ENCODE results near the gene SLC2A13.

Gene SLC2A13

GRCh38 chr12:39959467-39959866 is 146.4 kb downstream of the SLC2A13 start:
- H3K4me1 ChIP-seq (ENCODE audit: control insufficient read depth in 1 of 2, insufficient read depth in 2 of 2, low read length in 2 of 2), result no peaks in the 10 kb centered on the region
- H4K8ac ChIP-seq (ENCODE audit: low read depth, low read length), result no peak overlapping the region
- no peak overlapping the region for H3K9ac ChIP-seq (ENCODE audit: low read length)
- no peak overlapping the region for H3K23ac ChIP-seq (ENCODE audit: low read length)
- H4K91ac ChIP-seq (ENCODE audit: low read depth, low read length), result no peak overlapping the region
- DNase-seq, result no peak
- no peaks in the 10 kb centered on the region for H3K79me1 ChIP-seq (ENCODE audit: low read length)
- H3K4ac ChIP-seq (ENCODE audit: low read depth, low read length), result no peak overlapping the region
- H4K12ac ChIP-seq (ENCODE audit: low read depth, low read length), result no peak overlapping the region
- H2BK120ac ChIP-seq (ENCODE audit: insufficient read depth, low read length, poor library complexity), result no peak overlapping the region
- no peak overlapping the region for H2BK12ac ChIP-seq (ENCODE audit: low read length)
- H2BK5ac ChIP-seq (ENCODE audit: low read depth, low read length, poor library complexity), result no peak overlapping the region
- no peak overlapping the region for H3K27ac ChIP-seq (ENCODE audit: low read depth, low read length)
- H3K27me3 ChIP-seq (ENCODE audit: insufficient read depth, low read length), result no peaks in the 10 kb centered on the region
- no peaks in the 10 kb centered on the region for H3K79me2 ChIP-seq (ENCODE audit: control insufficient read depth, insufficient read depth, low read length, poor library complexity)
- H2AK5ac ChIP-seq (ENCODE audit: low read length), result no peak overlapping the region
- no CpG with 5 or more reads among the region's 2 CpGs for WGBS (ENCODE audit: extremely low coverage, insufficient coverage, insufficient read length)
- no peak overlapping the region for H3K14ac ChIP-seq (ENCODE audit: low read length)
- no peaks in the 10 kb centered on the region for H3K9me3 ChIP-seq (ENCODE audit: insufficient read depth, low read depth, low read length)
- no peak overlapping the region for H2AFZ ChIP-seq (ENCODE audit: insufficient read depth, low read length, poor library complexity)
- H3K4me3 ChIP-seq (ENCODE audit: low read depth, low read length), result no peak overlapping the region
- no peaks in the 10 kb centered on the region for H3K36me3 ChIP-seq (ENCODE audit: control insufficient read depth in 1 of 2, insufficient read depth in 2 of 2, low read length in 2 of 2)
- no peak overlapping the region for H3K4me2 ChIP-seq (ENCODE audit: low read length)
- H3K18ac ChIP-seq (ENCODE audit: low read length), result no peak overlapping the region

- no peak overlapping the region for H2AK5ac ChIP-seq (ENCODE audit: low read length)
- no peak overlapping the region for H4K8ac ChIP-seq (ENCODE audit: low read depth, low read length)
- H2BK5ac ChIP-seq (ENCODE audit: low read depth, low read length, poor library complexity), result no peak overlapping the region
- no peak overlapping the region for H3K18ac ChIP-seq (ENCODE audit: low read length)
- H3K4me3 ChIP-seq (ENCODE audit: low read depth, low read length), result no peak overlapping the region
- H2AFZ ChIP-seq (ENCODE audit: insufficient read depth, low read length, poor library complexity), result no peak overlapping the region
- H3K4me2 ChIP-seq (ENCODE audit: low read length), result no peak overlapping the region
- WGBS (ENCODE audit: extremely low coverage, insufficient coverage, insufficient read length), result no CpG with 5 or more reads among the region's 2 CpGs
- H3K4ac ChIP-seq (ENCODE audit: low read depth, low read length), result no peak overlapping the region
- no peak overlapping the region for H2BK120ac ChIP-seq (ENCODE audit: insufficient read depth, low read length, poor library complexity)
- H3K23ac ChIP-seq (ENCODE audit: low read length), result no peak overlapping the region
- H3K27me3 ChIP-seq (ENCODE audit: insufficient read depth, low read length), result no peaks in the 10 kb centered on the region
- no peak for DNase-seq
- no peaks in the 10 kb centered on the region for H3K79me2 ChIP-seq (ENCODE audit: control insufficient read depth, insufficient read depth, low read length, poor library complexity)
- H3K79me1 ChIP-seq (ENCODE audit: low read length), result no peaks in the 10 kb centered on the region
- H4K91ac ChIP-seq (ENCODE audit: low read depth, low read length), result no peak overlapping the region
- no peak overlapping the region for H3K14ac ChIP-seq (ENCODE audit: low read length)
- H3K9ac ChIP-seq (ENCODE audit: low read length), result no peak overlapping the region
- no peak overlapping the region for H3K27ac ChIP-seq (ENCODE audit: low read depth, low read length)
- no peak overlapping the region for H2BK12ac ChIP-seq (ENCODE audit: low read length)
- no peak overlapping the region for H4K12ac ChIP-seq (ENCODE audit: low read depth, low read length)
- no peaks in the 10 kb centered on the region for H3K36me3 ChIP-seq (ENCODE audit: control insufficient read depth in 1 of 2, insufficient read depth in 2 of 2, low read length in 2 of 2)
- H3K4me1 ChIP-seq (ENCODE audit: control insufficient read depth in 1 of 2, insufficient read depth in 2 of 2, low read length in 2 of 2), result no peaks in the 10 kb centered on the region
- no peaks in the 10 kb centered on the region for H3K9me3 ChIP-seq (ENCODE audit: insufficient read depth, low read depth, low read length)
These were observed 146.8 kb downstream of the SLC2A13 start for GRCh38 chr12:39959031-39959430.

GRCh38 chr12:39958377-39958776 is 147.5 kb downstream of the SLC2A13 start:
- Histone ChIP-seq H3K4me3 (ENCODE audit: low read depth, low read length) (no peak overlapping the region), H3K4me2 (ENCODE audit: low read length) (no peak overlapping the region), H2BK120ac (ENCODE audit: insufficient read depth, low read length, poor library complexity) (no peak overlapping the region), H3K9me3 (ENCODE audit: insufficient read depth, low read depth, low read length) (no peaks in the 10 kb centered on the region), H3K27me3 (ENCODE audit: insufficient read depth, low read length) (no peaks in the 10 kb centered on the region), H3K79me2 (ENCODE audit: control insufficient read depth, insufficient read depth, low read length, poor library complexity) (no peaks in the 10 kb centered on the region), H3K14ac (ENCODE audit: low read length) (no peak overlapping the region), H3K4me1 (ENCODE audit: control insufficient read depth in 1 of 2, insufficient read depth in 2 of 2, low read length in 2 of 2) (no peaks in the 10 kb centered on the region), H3K36me3 (ENCODE audit: control insufficient read depth in 1 of 2, insufficient read depth in 2 of 2, low read length in 2 of 2) (no peaks in the 10 kb centered on the region), H2AK5ac (ENCODE audit: low read length) (no peak overlapping the region), H4K91ac (ENCODE audit: low read depth, low read length) (no peak overlapping the region), H3K23ac (ENCODE audit: low read length) (no peak overlapping the region), H3K18ac (ENCODE audit: low read length) (no peak overlapping the region), H4K12ac (ENCODE audit: low read depth, low read length) (no peak overlapping the region), H2BK5ac (ENCODE audit: low read depth, low read length, poor library complexity) (no peak overlapping the region), H3K4ac (ENCODE audit: low read depth, low read length) (no peak overlapping the region), H3K27ac (ENCODE audit: low read depth, low read length) (no peak overlapping the region), H2BK12ac (ENCODE audit: low read length) (no peak overlapping the region), H3K9ac (ENCODE audit: low read length) (no peak overlapping the region), H2AFZ (ENCODE audit: insufficient read depth, low read length, poor library complexity) (no peak overlapping the region), H4K8ac (ENCODE audit: low read depth, low read length) (no peak overlapping the region), H3K79me1 (ENCODE audit: low read length) (no peaks in the 10 kb centered on the region)
- DNase-seq, result no peak
- WGBS (ENCODE audit: extremely low coverage, insufficient coverage, insufficient read length), result no CpG with 5 or more reads among the region's 3 CpGs

- Histone ChIP-seq H3K27me3 (ENCODE audit: insufficient read depth, low read length) (no peaks in the 10 kb centered on the region), H3K4ac (ENCODE audit: low read depth, low read length) (no peak overlapping the region), H4K8ac (ENCODE audit: low read depth, low read length) (no peak overlapping the region), H3K79me2 (ENCODE audit: control insufficient read depth, insufficient read depth, low read length, poor library complexity) (no peaks in the 10 kb centered on the region), H2AK5ac (ENCODE audit: low read length) (no peak overlapping the region), H3K14ac (ENCODE audit: low read length) (no peak overlapping the region), H2AFZ (ENCODE audit: insufficient read depth, low read length, poor library complexity) (no peak overlapping the region), H3K9me3 (ENCODE audit: insufficient read depth, low read depth, low read length) (no peaks in the 10 kb centered on the region), H3K36me3 (ENCODE audit: control insufficient read depth in 1 of 2, insufficient read depth in 2 of 2, low read length in 2 of 2) (no peaks in the 10 kb centered on the region), H4K91ac (ENCODE audit: low read depth, low read length) (no peak overlapping the region), H3K18ac (ENCODE audit: low read length) (no peak overlapping the region), H3K4me1 (ENCODE audit: control insufficient read depth in 1 of 2, insufficient read depth in 2 of 2, low read length in 2 of 2) (no peaks in the 10 kb centered on the region), H2BK12ac (ENCODE audit: low read length) (no peak overlapping the region), H3K4me2 (ENCODE audit: low read length) (no peak overlapping the region), H3K27ac (ENCODE audit: low read depth, low read length) (no peak overlapping the region), H3K23ac (ENCODE audit: low read length) (no peak overlapping the region), H2BK120ac (ENCODE audit: insufficient read depth, low read length, poor library complexity) (no peak overlapping the region), H2BK5ac (ENCODE audit: low read depth, low read length, poor library complexity) (no peak overlapping the region), H3K9ac (ENCODE audit: low read length) (no peak overlapping the region), H4K12ac (ENCODE audit: low read depth, low read length) (no peak overlapping the region), H3K4me3 (ENCODE audit: low read depth, low read length) (no peak overlapping the region), H3K79me1 (ENCODE audit: low read length) (no peaks in the 10 kb centered on the region)
- DNase-seq, result no peak
- no CpG with 5 or more reads among the region's 2 CpGs for WGBS (ENCODE audit: extremely low coverage, insufficient coverage, insufficient read length)
These were observed 149.2 kb downstream of the SLC2A13 start for GRCh38 chr12:39956725-39957124.
